ENCODE results near the gene IPO7. TPM values are rescaled to one million over a fixed set of nuclear protein-coding genes. Genes with fewer than 3 reads are reported as not detected.

Gene IPO7
- total and polyA plus RNA-seq, 2 of the 13 experiments (the other 11 are each of a cell fraction or from before 2014, with no cell fraction given) = 59.4 to 98.4 TPM

- TF ChIP-seq ZNF263 (CRISPR knock-in tag; IDR thresholded peaks at IDR 0.05) = peak; percentile 30; the same call in 1 of the 2 replicates
- TF ChIP-seq ZNF282 (IDR thresholded peaks at IDR 0.05; ENCODE audit: partially characterized antibody) = no peak
- TF ChIP-seq ZNF496 (CRISPR knock-in tag; IDR thresholded peaks at IDR 0.05; ENCODE audit: insufficient replicate concordance) = no peak
- no peak for TF ChIP-seq TAF15 (IDR thresholded peaks at IDR 0.05; ENCODE audit: low read depth, low read length, poor library complexity, severe bottlenecking)
- TF ChIP-seq SRY (CRISPR knock-in tag; IDR thresholded peaks at IDR 0.05) = peak; percentile 85
- no peak for TF ChIP-seq GPBP1L1 (CRISPR knock-in tag; IDR thresholded peaks at IDR 0.05)
- peak; percentile 65 for TF ChIP-seq ZNF777 (CRISPR knock-in tag; IDR thresholded peaks at IDR 0.05)
- TF ChIP-seq CBX1 (IDR thresholded peaks at IDR 0.05; ENCODE audit: low read depth) = no peak
- TF ChIP-seq NFKB2 (CRISPR knock-in tag; IDR thresholded peaks at IDR 0.05; ENCODE audit: borderline replicate concordance) = peak; percentile 84; the same call in 1 of the 2 replicates
- peak; percentile 98 for TF ChIP-seq IRF2 (CRISPR knock-in tag; IDR thresholded peaks at IDR 0.05)
- TF ChIP-seq HES4 (CRISPR knock-in tag; IDR thresholded peaks at IDR 0.05; ENCODE audit: borderline replicate concordance) = no peak
- TF ChIP-seq KLF11 (CRISPR knock-in tag; IDR thresholded peaks at IDR 0.05) = no peak; the same call in 1 of the 2 replicates
- TF ChIP-seq ZNF577 (CRISPR knock-in tag; IDR thresholded peaks at IDR 0.05; ENCODE audit: borderline replicate concordance, low read depth) = 0 out of 2 replicates have a peak, but pooled peaks have one; percentile 78
- TF ChIP-seq KIAA2018 (CRISPR knock-in tag; IDR thresholded peaks at IDR 0.05; ENCODE audit: borderline replicate concordance) = peak; percentile 83; the same call in 1 of the 2 replicates
- TF ChIP-seq ZNF468 (CRISPR knock-in tag; IDR thresholded peaks at IDR 0.05) = 0 out of 2 replicates have a peak, but pooled peaks have one; percentile 34
- no peak for TF ChIP-seq ATF5 (CRISPR knock-in tag; IDR thresholded peaks at IDR 0.05; ENCODE audit: low read depth)
- TF ChIP-seq TCF12 (IDR thresholded peaks at IDR 0.05) = no peak
- no peak for TF ChIP-seq TCF12 (CRISPR knock-in tag; IDR thresholded peaks at IDR 0.05)
Observed at GRCh38 chr11:9384535-9385326, at the start of gene IPO7 (continued).

All from HepG2 (cell line).